GM12878 (cell line): ENCODE data around the gene CDH20.

Source experiments
- ATF2 ChIP-seq: IDR thresholded peaks from 2 replicates; pipeline ENCODE4 v1.6.1; 2012; ENCODE audit warnings: low read length, inconsistent platforms
- CTCF ChIP-seq, 3 experiments: IDR thresholded peaks in 2 of 3; conservative IDR thresholded peaks in 1 of 3; 2 replicates each; pipeline ENCODE4 v1.5.1; 2011; ENCODE audit warnings: low read depth in 3 of 3, low read length in 3 of 3, mild to moderate bottlenecking in 3 of 3, control low read depth in 2 of 3, moderate library complexity in 2 of 3, inconsistent platforms in 1 of 3, mixed read lengths in 1 of 3; ENCODE audit not compliant: control insufficient read depth in 2 of 3, insufficient read depth in 1 of 3; ENCODE audit errors: extremely low read depth in 1 of 3
- FOS ChIP-seq: IDR thresholded peaks from 3 replicates; pipeline ENCODE4 v1.6.1; 2011; ENCODE audit warnings: borderline replicate concordance; ENCODE audit not compliant: insufficient read length; ENCODE audit errors: extremely low read depth
- FOXK2 ChIP-seq: fragments of 450-650 bp; IDR thresholded peaks from 2 replicates; pipeline ENCODE4 v1.6.1; 2017; ENCODE audit warnings: mild to moderate bottlenecking, moderate library complexity
- MXI1 ChIP-seq: fragments of 150-350 bp; IDR thresholded peaks from 2 replicates; pipeline ENCODE4 v1.6.1; 2011; ENCODE audit warnings: low read depth, mild to moderate bottlenecking, inconsistent platforms, low read length, improper control_type of control experiment
- NR2C2 ChIP-seq: IDR thresholded peaks from 2 replicates; pipeline ENCODE4 v1.6.1; 2011; ENCODE audit warnings: borderline replicate concordance, low read depth; ENCODE audit not compliant: control insufficient read depth, insufficient read length
- PKNOX1 ChIP-seq: fragments of 450-650 bp; IDR thresholded peaks from 2 replicates; pipeline ENCODE4 v1.6.1; 2016; ENCODE audit warnings: mild to moderate bottlenecking
- TAF1 ChIP-seq: IDR thresholded peaks from 2 replicates; pipeline ENCODE4 v1.6.1; 2011; ENCODE audit warnings: mild to moderate bottlenecking, low read depth, low read length, borderline replicate concordance
- TCF12 ChIP-seq: IDR thresholded peaks from 2 replicates; pipeline ENCODE4 v1.6.1; 2011; ENCODE audit warnings: low read depth, mild to moderate bottlenecking, low read length
- YY1 ChIP-seq: IDR thresholded peaks from 2 replicates; pipeline ENCODE4 v1.6.1; 2011; ENCODE audit warnings: low read depth, mild to moderate bottlenecking, low read length

GRCh38 chr18:61546590-61546989 is 213.4 kb downstream of the CDH20 start:
- TF ChIP-seq FOXK2 (no peak), FOS (no peak), MXI1 (no peak), NR2C2 (no peak), TAF1 (no peak), PKNOX1 (no peak), TCF12 (no peak), CTCF (IDR thresholded peaks at IDR 0.05 in 2 of 3, conservative IDR thresholded peaks at IDR 0.05 in 1 of 3; ENCODE audit: control insufficient read depth in 2 of 3, extremely low read depth in 1 of 3, insufficient read depth in 1 of 3, low read depth in 3 of 3, low read length in 3 of 3) (no peak), YY1 (no peak), ATF2 (no peak)
